OCI-LY1 (cell line): ENCODE data around the gene CENPE.

ENCODE experiments used
- H2AFZ ChIP-seq: fragments of 200-600 bp; sonication (generic), shearing (Covaris generic); 2 replicates; pipeline ENCODE4 v1.6.0; 2014; ENCODE audit warnings: antibody characterized with exemption, mild to moderate bottlenecking, low read length
- H3F3A ChIP-seq: fragments of 200-600 bp; sonication (generic), shearing (Covaris generic); 2 replicates; pipeline ENCODE4 v1.6.0; 2014; ENCODE audit warnings: mild to moderate bottlenecking, antibody characterized with exemption, low read length, moderate library complexity; ENCODE audit not compliant: insufficient read depth
- H3K27ac ChIP-seq: fragments of 200-600 bp; sonication (generic); 2 replicates; pipeline ENCODE4 v1.5.1; 2014; ENCODE audit warnings: low read length, mixed run types, mild to moderate bottlenecking, low read depth; ENCODE audit not compliant: poor library complexity, severe bottlenecking
- H3K27me3 ChIP-seq: fragments of 200-600 bp; sonication (generic); 2 replicates; pipeline ENCODE4 v1.6.0; 2014; ENCODE audit warnings: antibody characterized with exemption, mild to moderate bottlenecking, low read length, moderate library complexity; ENCODE audit not compliant: insufficient read depth
- H3K36me3 ChIP-seq: fragments of 200-600 bp; sonication (generic); 2 replicates; pipeline ENCODE4 v1.6.1; 2014; ENCODE audit warnings: mild to moderate bottlenecking, antibody characterized with exemption, low read length, moderate library complexity, mixed read lengths; ENCODE audit not compliant: insufficient read depth
- H3K4me1 ChIP-seq: fragments of 200-600 bp; sonication (generic); 2 replicates; pipeline ENCODE4 v1.5.1; 2014; ENCODE audit warnings: mild to moderate bottlenecking, low read length, moderate library complexity; ENCODE audit not compliant: insufficient read depth, severe bottlenecking
- H3K4me2 ChIP-seq: fragments of 200-600 bp; sonication (generic), shearing (Covaris generic); 2 replicates; pipeline ENCODE4 v1.6.1; 2014; ENCODE audit warnings: low read length
- H3K4me3 ChIP-seq: fragments of 200-600 bp; sonication (generic); 2 replicates; pipeline ENCODE4 v1.5.1; 2014; ENCODE audit warnings: low read length, low read depth, mild to moderate bottlenecking, mixed read lengths; ENCODE audit not compliant: poor library complexity, severe bottlenecking
- H3K79me2 ChIP-seq: fragments of 200-600 bp; shearing (Covaris generic); 2 replicates; pipeline ENCODE4 v1.6.1; 2016; ENCODE audit warnings: mixed run types, low read length, mixed read lengths; ENCODE audit not compliant: insufficient read depth
- H3K9ac ChIP-seq: fragments of 200-600 bp; sonication (generic), shearing (Covaris generic); 2 replicates; pipeline ENCODE4 v1.6.1; 2014; ENCODE audit warnings: mild to moderate bottlenecking, low read length, mixed read lengths
- H3K9me2 ChIP-seq: fragments of 200-600 bp; sonication (generic), shearing (Covaris generic); 2 replicates; pipeline ENCODE4 v1.6.1; 2014; ENCODE audit warnings: low read depth, mild to moderate bottlenecking, low read length, mixed read lengths
- H3K9me3 ChIP-seq: fragments of 200-600 bp; shearing (Covaris generic); 2 replicates; pipeline ENCODE4 v1.6.1; 2014; ENCODE audit warnings: low read length, mixed read lengths
- H4K20me1 ChIP-seq: fragments of 200-600 bp; sonication (generic), shearing (Covaris generic); 2 replicates; pipeline ENCODE4 v1.6.0; 2016; ENCODE audit warnings: mild to moderate bottlenecking, low read length; ENCODE audit not compliant: insufficient read depth
- CTCF ChIP-seq: fragments of 200-600 bp; sonication (generic), shearing (Covaris generic); IDR thresholded peaks from 2 replicates; pipeline ENCODE4 v1.5.1; 2017; ENCODE audit warnings: mild to moderate bottlenecking, antibody characterized with exemption, low read length, moderate library complexity, mixed read lengths
- EZH2 ChIP-seq: fragments of 200-600 bp; sonication (generic), shearing (Covaris generic); IDR thresholded peaks from 2 replicates; pipeline ENCODE4 v1.8.0; 2017; ENCODE audit warnings: borderline replicate concordance, mixed run types, mild to moderate bottlenecking, antibody characterized with exemption, low read length, moderate library complexity, mixed read lengths

The CENPE gene

GRCh38 chr4:103137446-103137827, 60.7 kb downstream of the CENPE start:
- Histone ChIP-seq H3K4me3 (no peak overlapping the region), H3K4me2 (no peak overlapping the region), H3K9ac (no peak overlapping the region), H3K9me3 (no peaks in the 10 kb centered on the region), H3K36me3 (peaks cover 82% of the 10 kb centered on the region), H3K9me2 (no peaks in the 10 kb centered on the region), H3F3A (no peaks in the 10 kb centered on the region), H3K27me3 (no peaks in the 10 kb centered on the region), H3K79me2 (no peaks in the 10 kb centered on the region), H3K27ac (no peak overlapping the region), H3K4me1 (no peaks in the 10 kb centered on the region), H2AFZ (no peak overlapping the region), H4K20me1 (no peaks in the 10 kb centered on the region)
- TF ChIP-seq CTCF (no peak), EZH2 (no peak)

GRCh38 chr4:103136671-103137445, 61.3 kb downstream of the CENPE start:
- Histone ChIP-seq H2AFZ (no peak overlapping the region), H3K9ac (no peak overlapping the region), H3K4me1 (no peaks in the 10 kb centered on the region), H3K4me3 (no peak overlapping the region), H3K9me2 (no peaks in the 10 kb centered on the region), H4K20me1 (no peaks in the 10 kb centered on the region), H3K4me2 (no peak overlapping the region), H3K27ac (no peak overlapping the region), H3K27me3 (no peaks in the 10 kb centered on the region), H3F3A (no peaks in the 10 kb centered on the region), H3K36me3 (peaks cover 81% of the 10 kb centered on the region), H3K9me3 (no peaks in the 10 kb centered on the region), H3K79me2 (no peaks in the 10 kb centered on the region)
- TF ChIP-seq CTCF (no peak), EZH2 (no peak)

GRCh38 chr4:103129174-103129573, 69.0 kb downstream of the CENPE start:
- no peaks in the 10 kb centered on the region for H3K9me2 ChIP-seq
- H3K36me3 ChIP-seq = peaks cover 77% of the 10 kb centered on the region
- H3K27me3 ChIP-seq = no peaks in the 10 kb centered on the region
- no peak overlapping the region for H2AFZ ChIP-seq
- TF ChIP-seq EZH2 = no peak
- no peak for TF ChIP-seq CTCF
- H3K4me3 ChIP-seq = no peak overlapping the region
- H3K4me1 ChIP-seq = no peaks in the 10 kb centered on the region
- H3K9ac ChIP-seq = no peak overlapping the region
- no peak overlapping the region for H3K27ac ChIP-seq
- no peak overlapping the region for H3K4me2 ChIP-seq
- H3F3A ChIP-seq = no peaks in the 10 kb centered on the region
- H3K79me2 ChIP-seq = no peaks in the 10 kb centered on the region
- 0 out of 2 replicates have a peak, but pooled peaks cover 3% of the 10 kb centered on the region for H3K9me3 ChIP-seq
- no peaks in the 10 kb centered on the region for H4K20me1 ChIP-seq
